Uterus (tissue), 2 donors: ENCODE results near the gene ETHE1.

Experiments used
- POLR2A ChIP-seq, 2 donors: fragments of 450-650 bp; IDR thresholded peaks; one replicate each; pipeline ENCODE4 v1.6.1; 2016; ENCODE audit warnings: antibody characterized with exemption in 2 of 2, mild to moderate bottlenecking in 1 of 2, moderate library complexity in 1 of 2
- TF ChIP-seq, protein P1 (sequence below), 4 experiments: fragments of 200-600 bp in 2 of 4; fragments of 450-650 bp in 2 of 4; sonication (generic) in 2 of 4; IDR thresholded peaks; one replicate each; pipeline ENCODE4 v1.5.1; 2016 to 2019; ENCODE audit warnings: antibody characterized with exemption in 4 of 4, mild to moderate bottlenecking in 2 of 4, moderate library complexity in 1 of 4

DNA sequence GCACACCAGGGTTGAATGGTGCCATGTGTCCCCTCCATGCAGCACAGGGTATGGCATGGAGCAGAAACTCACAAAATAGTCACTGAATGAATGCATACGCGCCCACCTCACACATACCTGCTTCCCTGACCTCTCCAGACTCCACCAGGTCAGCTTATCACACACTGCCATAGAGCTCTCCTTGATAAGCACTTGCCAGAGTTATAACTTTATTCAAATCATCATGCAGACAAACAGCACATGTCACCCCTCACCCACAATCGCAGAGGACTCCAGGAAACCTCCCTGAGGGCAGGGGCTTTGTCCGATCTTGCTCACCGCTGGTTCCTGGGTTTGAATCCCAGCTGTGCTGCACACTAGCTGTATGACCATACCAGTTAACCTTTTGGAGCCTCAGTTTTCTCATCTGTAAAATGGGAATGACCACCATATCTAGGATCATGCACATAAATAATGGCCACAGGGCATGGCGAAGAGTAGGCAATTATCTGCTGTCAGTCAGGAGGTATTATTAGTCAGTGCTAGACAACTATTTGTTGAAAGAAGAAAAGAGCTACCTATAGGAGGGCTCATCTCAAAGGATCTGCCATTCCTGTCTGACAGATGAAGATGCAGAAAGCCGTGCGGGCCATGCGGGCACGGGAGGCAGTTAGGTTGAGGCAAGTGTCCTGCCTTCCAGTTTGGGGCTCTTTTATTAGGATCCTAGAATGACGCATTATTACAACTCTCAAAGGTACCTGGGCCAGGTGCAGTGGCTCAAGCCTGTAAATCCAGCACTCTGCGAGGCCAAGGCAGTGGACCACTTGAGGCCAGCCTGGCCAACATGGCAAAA is 34.4 kb upstream of the ETHE1 start:
- TF ChIP-seq, protein P1, sequence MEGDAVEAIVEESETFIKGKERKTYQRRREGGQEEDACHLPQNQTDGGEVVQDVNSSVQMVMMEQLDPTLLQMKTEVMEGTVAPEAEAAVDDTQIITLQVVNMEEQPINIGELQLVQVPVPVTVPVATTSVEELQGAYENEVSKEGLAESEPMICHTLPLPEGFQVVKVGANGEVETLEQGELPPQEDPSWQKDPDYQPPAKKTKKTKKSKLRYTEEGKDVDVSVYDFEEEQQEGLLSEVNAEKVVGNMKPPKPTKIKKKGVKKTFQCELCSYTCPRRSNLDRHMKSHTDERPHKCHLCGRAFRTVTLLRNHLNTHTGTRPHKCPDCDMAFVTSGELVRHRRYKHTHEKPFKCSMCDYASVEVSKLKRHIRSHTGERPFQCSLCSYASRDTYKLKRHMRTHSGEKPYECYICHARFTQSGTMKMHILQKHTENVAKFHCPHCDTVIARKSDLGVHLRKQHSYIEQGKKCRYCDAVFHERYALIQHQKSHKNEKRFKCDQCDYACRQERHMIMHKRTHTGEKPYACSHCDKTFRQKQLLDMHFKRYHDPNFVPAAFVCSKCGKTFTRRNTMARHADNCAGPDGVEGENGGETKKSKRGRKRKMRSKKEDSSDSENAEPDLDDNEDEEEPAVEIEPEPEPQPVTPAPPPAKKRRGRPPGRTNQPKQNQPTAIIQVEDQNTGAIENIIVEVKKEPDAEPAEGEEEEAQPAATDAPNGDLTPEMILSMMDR (IDR thresholded peaks at IDR 0.05) = no peak
- TF ChIP-seq POLR2A (IDR thresholded peaks at IDR 0.05) = no peak
